DOHH2 (cell line): ENCODE results near the gene DGCR2.

Experiments
- H3F3A ChIP-seq: fragments of 200-600 bp; sonication (generic), shearing (Covaris generic); 2 replicates; pipeline ENCODE4 v1.6.0; 2016; ENCODE audit warnings: antibody characterized with exemption, mild to moderate bottlenecking; ENCODE audit not compliant: control insufficient read depth, insufficient read depth
- H3K27ac ChIP-seq: fragments of 200-600 bp; sonication (generic); 2 replicates; pipeline ENCODE4 v1.5.1; 2014; ENCODE audit warnings: low read depth, mild to moderate bottlenecking, low read length, moderate library complexity
- H3K27me3 ChIP-seq: fragments of 200-600 bp; sonication (generic); 2 replicates; pipeline ENCODE4 v1.6.1; 2014; ENCODE audit warnings: mild to moderate bottlenecking, low read length, mixed read lengths; ENCODE audit not compliant: control insufficient read depth
- H3K36me3 ChIP-seq: fragments of 200-600 bp; sonication (generic); 2 replicates; pipeline ENCODE4 v1.6.1; 2014; ENCODE audit warnings: mild to moderate bottlenecking, low read length, moderate library complexity, mixed read lengths; ENCODE audit not compliant: control insufficient read depth
- H3K4me1 ChIP-seq: fragments of 200-600 bp; sonication (generic); 2 replicates; pipeline ENCODE4 v1.6.1; 2014; ENCODE audit warnings: mild to moderate bottlenecking, low read length, mixed read lengths; ENCODE audit not compliant: control insufficient read depth
- H3K4me2 ChIP-seq: fragments of 200-600 bp; sonication (generic); 2 replicates; pipeline ENCODE4 v1.6.0; 2014; ENCODE audit warnings: mild to moderate bottlenecking, low read length, moderate library complexity
- H3K4me3 ChIP-seq: fragments of 200-600 bp; sonication (generic); 2 replicates; pipeline ENCODE4 v1.5.1; 2014; ENCODE audit warnings: mild to moderate bottlenecking, low read length, mixed read lengths
- H3K79me2 ChIP-seq: fragments of 200-600 bp; sonication (generic); 2 replicates; pipeline ENCODE4 v1.6.1; 2014; ENCODE audit warnings: mild to moderate bottlenecking, low read length, mixed read lengths; ENCODE audit not compliant: control insufficient read depth
- H3K9me2 ChIP-seq: fragments of 200-600 bp; sonication (generic); replicated peaks from 2 replicates; pipeline ENCODE4 v1.6.1; 2014; ENCODE audit warnings: mild to moderate bottlenecking, low read length, mixed read lengths; ENCODE audit not compliant: control insufficient read depth
- H3K9me3 ChIP-seq: fragments of 200-600 bp; sonication (generic); 2 replicates; pipeline ENCODE4 v1.6.1; 2014; ENCODE audit warnings: antibody characterized with exemption, low read length, mixed read lengths; ENCODE audit not compliant: control insufficient read depth, insufficient read depth
- H4K20me1 ChIP-seq: fragments of 200-600 bp; sonication (generic); 2 replicates; pipeline ENCODE4 v1.6.0; 2014; ENCODE audit warnings: low read depth, mild to moderate bottlenecking, antibody characterized with exemption, low read length, moderate library complexity; ENCODE audit not compliant: control insufficient read depth, insufficient read depth
- EZH2phosphoT487 ChIP-seq: fragments of 200-600 bp; sonication (generic); IDR thresholded peaks from 2 replicates; pipeline ENCODE4 v1.6.1; 2017; ENCODE audit warnings: borderline replicate concordance, mild to moderate bottlenecking, antibody characterized with exemption, low read length, moderate library complexity, mixed read lengths
- TF ChIP-seq, protein P1 (sequence below): fragments of 200-600 bp; sonication (generic); IDR thresholded peaks from one replicate; pipeline ENCODE4 v1.5.1; 2014; ENCODE audit warnings: antibody characterized with exemption, mild to moderate bottlenecking, low read depth, low read length; ENCODE audit not compliant: poor library complexity, severe bottlenecking

Gene DGCR2

DNA sequence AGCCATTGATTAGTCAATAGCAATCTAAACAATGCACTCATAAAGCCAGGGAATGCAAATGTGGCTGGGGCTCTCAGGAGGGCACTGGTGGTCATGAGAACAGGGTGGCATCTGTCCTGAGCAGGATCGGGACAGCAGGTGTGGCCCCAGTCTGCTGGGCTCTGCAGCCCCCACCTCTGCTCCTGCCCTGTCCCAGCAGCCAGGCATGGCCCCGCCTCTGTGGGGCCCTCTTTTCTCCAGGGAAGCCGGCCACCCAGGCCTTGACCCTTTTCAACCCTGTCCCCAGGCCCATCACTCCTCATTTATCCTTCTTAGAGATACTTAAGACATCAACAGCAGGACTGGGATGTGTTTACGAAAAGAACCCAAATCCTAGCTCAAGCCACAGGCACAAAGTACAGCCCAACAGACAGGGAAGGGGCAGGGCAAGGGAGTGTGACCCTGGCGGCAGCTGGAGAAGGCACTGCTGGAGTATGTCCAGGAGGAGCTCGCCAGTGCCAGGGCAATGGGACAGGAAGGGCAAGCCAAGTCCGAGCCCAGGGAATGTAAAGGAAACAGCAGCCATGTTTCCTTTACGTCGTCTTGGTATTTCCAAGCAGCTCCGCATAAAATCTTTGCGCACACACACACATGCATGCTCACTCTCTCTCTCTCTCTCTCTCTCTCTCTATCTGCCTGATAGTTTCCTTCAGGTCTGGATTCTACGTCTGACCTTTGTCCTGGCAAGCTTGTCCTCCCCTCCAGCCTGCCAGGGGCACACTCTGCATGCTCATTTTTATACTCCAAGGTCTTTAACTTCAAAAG lies 59.9 kb downstream of the DGCR2 start:
- H3F3A ChIP-seq, result no peaks in the 10 kb centered on the region
- no peaks in the 10 kb centered on the region for H3K79me2 ChIP-seq
- H3K36me3 ChIP-seq, result peaks cover 31% of the 10 kb centered on the region; the same call in 1 of the 2 replicates
- no peak overlapping the region for H3K4me3 ChIP-seq
- H3K9me2 ChIP-seq, result no peaks in the 10 kb centered on the region
- no peaks in the 10 kb centered on the region for H4K20me1 ChIP-seq
- H3K27ac ChIP-seq, result no peak overlapping the region
- no peaks in the 10 kb centered on the region for H3K9me3 ChIP-seq
- no peaks in the 10 kb centered on the region for H3K4me1 ChIP-seq
- TF ChIP-seq, protein P1, sequence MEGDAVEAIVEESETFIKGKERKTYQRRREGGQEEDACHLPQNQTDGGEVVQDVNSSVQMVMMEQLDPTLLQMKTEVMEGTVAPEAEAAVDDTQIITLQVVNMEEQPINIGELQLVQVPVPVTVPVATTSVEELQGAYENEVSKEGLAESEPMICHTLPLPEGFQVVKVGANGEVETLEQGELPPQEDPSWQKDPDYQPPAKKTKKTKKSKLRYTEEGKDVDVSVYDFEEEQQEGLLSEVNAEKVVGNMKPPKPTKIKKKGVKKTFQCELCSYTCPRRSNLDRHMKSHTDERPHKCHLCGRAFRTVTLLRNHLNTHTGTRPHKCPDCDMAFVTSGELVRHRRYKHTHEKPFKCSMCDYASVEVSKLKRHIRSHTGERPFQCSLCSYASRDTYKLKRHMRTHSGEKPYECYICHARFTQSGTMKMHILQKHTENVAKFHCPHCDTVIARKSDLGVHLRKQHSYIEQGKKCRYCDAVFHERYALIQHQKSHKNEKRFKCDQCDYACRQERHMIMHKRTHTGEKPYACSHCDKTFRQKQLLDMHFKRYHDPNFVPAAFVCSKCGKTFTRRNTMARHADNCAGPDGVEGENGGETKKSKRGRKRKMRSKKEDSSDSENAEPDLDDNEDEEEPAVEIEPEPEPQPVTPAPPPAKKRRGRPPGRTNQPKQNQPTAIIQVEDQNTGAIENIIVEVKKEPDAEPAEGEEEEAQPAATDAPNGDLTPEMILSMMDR, result no peak
- TF ChIP-seq EZH2phosphoT487, result no peak
- no peak overlapping the region for H3K4me2 ChIP-seq
- no peaks in the 10 kb centered on the region for H3K27me3 ChIP-seq

DNA sequence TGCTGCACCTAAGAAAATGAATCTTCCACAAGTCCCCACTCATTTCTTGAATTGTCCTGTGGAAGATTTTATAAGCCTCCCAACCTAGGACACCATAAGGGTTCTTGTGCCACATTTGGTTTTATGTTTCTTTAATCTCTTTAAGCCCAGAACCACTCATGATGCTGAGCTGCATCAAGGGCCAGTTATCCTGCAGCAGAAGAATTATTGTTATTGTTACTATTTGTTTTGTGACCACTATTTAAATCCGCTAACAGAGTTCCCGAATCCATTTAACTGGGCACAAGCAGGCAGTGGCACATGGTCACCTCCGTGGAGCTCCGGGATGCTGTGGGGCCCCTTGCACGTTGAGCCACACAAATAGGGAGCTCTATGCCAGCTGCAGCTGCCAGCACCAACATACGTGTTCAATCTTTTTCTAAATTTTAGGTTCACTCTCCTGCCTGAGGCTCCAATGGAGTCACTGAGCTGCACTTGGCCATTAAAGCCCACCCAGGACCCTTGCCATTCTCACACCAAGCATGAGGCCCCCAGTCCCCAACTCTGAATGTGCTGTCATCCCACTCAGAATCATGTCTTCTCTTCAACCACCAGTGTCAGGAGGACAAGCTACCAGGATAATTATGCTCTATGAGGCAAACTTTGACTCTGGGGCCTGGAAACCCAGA lies 60.6 kb downstream of the DGCR2 start:
- Histone ChIP-seq H3K79me2 (no peaks in the 10 kb centered on the region), H3K9me2 (no peaks in the 10 kb centered on the region), H3K9me3 (no peaks in the 10 kb centered on the region), H3K4me3 (no peak overlapping the region), H3F3A (no peaks in the 10 kb centered on the region), H4K20me1 (no peaks in the 10 kb centered on the region), H3K4me1 (no peaks in the 10 kb centered on the region), H3K27me3 (no peaks in the 10 kb centered on the region), H3K27ac (no peak overlapping the region), H3K4me2 (no peak overlapping the region), H3K36me3 (peaks cover 35% of the 10 kb centered on the region; the same call in 1 of the 2 replicates)
- no peak for TF ChIP-seq EZH2phosphoT487
- TF ChIP-seq, protein P1, result no peak

DNA sequence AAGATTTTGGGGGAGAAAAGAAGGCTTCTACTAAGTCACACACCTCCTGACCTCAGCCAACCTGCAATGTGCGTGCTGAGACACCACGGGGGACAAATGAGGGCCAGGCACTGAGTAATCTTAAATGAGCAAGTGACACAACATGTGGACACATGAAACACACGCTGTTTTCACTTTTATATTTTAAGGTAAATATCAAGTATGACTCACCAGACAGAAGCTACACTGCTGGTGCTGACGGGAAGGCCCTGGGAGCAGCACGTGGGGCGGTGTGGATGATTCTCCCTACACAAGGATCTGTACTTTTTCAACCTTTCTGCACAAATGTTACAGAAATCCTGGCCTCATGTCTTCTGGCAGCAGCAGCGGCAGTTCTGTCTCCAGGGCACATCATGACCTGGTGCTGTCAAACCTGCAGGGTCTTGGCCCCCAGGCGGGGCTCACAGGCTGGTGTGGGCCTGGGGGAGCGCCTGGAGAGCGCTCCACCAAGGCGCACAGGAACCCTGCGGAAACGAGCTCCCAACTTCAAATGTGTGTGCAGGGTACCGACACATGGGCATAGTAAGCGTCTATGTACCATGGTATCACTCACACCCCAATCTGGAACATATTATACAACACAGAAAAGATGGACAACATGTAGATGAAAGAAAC lies 61.7 kb downstream of the DGCR2 start:
- Histone ChIP-seq H3F3A (no peaks in the 10 kb centered on the region), H3K4me3 (no peak overlapping the region), H3K79me2 (no peaks in the 10 kb centered on the region), H4K20me1 (no peaks in the 10 kb centered on the region), H3K9me3 (no peaks in the 10 kb centered on the region), H3K27ac (no peak overlapping the region), H3K4me2 (no peak overlapping the region), H3K9me2 (no peaks in the 10 kb centered on the region), H3K27me3 (no peaks in the 10 kb centered on the region), H3K4me1 (no peaks in the 10 kb centered on the region), H3K36me3 (peaks cover 35% of the 10 kb centered on the region; the same call in 1 of the 2 replicates)
- TF ChIP-seq, protein P1, result no peak
- TF ChIP-seq EZH2phosphoT487, result no peak
